Loucy (cell line): Measurements from ENCODE around the gene RAB6B.

Source experiments
- H2AFZ ChIP-seq: fragments of 200-600 bp; sonication (generic); 2 replicates; pipeline ENCODE4 v1.6.0; 2016; ENCODE audit warnings: antibody characterized with exemption, mild to moderate bottlenecking, low read length, moderate library complexity
- H3F3A ChIP-seq: fragments of 200-600 bp; 2 replicates; pipeline ENCODE4 v1.6.0; 2016; ENCODE audit warnings: antibody characterized with exemption, low read depth, mild to moderate bottlenecking
- H3K27me3 ChIP-seq: fragments of 200-600 bp; sonication (generic); 2 replicates; pipeline ENCODE4 v1.6.1; 2014; ENCODE audit warnings: low read length, mild to moderate bottlenecking; ENCODE audit not compliant: insufficient read depth, poor library complexity, severe bottlenecking
- H3K36me3 ChIP-seq: fragments of 200-600 bp; sonication (generic); 2 replicates; pipeline ENCODE4 v1.6.1; 2016; ENCODE audit warnings: low read length; ENCODE audit not compliant: insufficient read depth
- H3K4me1 ChIP-seq: fragments of 200-600 bp; sonication (generic); 2 replicates; pipeline ENCODE4 v1.5.1; 2014; ENCODE audit warnings: low read length, mild to moderate bottlenecking; ENCODE audit not compliant: insufficient read depth, poor library complexity, severe bottlenecking
- H3K4me2 ChIP-seq: fragments of 200-600 bp; sonication (generic); 2 replicates; pipeline ENCODE4 v1.6.0; 2014; ENCODE audit warnings: antibody characterized with exemption, low read length, low read depth, mild to moderate bottlenecking; ENCODE audit not compliant: poor library complexity, severe bottlenecking
- H3K4me3 ChIP-seq: fragments of 200-600 bp; sonication (generic); 2 replicates; pipeline ENCODE4 v1.5.1; 2014; ENCODE audit warnings: low read length, mild to moderate bottlenecking, mixed read lengths; ENCODE audit not compliant: poor library complexity, severe bottlenecking
- H3K79me2 ChIP-seq: fragments of 200-600 bp; sonication (generic); 2 replicates; pipeline ENCODE4 v1.6.1; 2014; ENCODE audit warnings: low read length; ENCODE audit not compliant: insufficient read depth
- H3K9ac ChIP-seq: fragments of 200-600 bp; sonication (generic); 2 replicates; pipeline ENCODE4 v1.6.0; 2014; ENCODE audit warnings: mild to moderate bottlenecking, low read depth, low read length, moderate library complexity; ENCODE audit not compliant: poor library complexity, severe bottlenecking
- H3K9me2 ChIP-seq: fragments of 200-600 bp; sonication (generic); replicated peaks from 2 replicates; pipeline ENCODE4 v1.6.1; 2016; ENCODE audit warnings: low read depth, low read length, mixed read lengths
- H3K9me3 ChIP-seq: fragments of 200-600 bp; sonication (generic); 2 replicates; pipeline ENCODE4 v1.6.1; 2014; ENCODE audit warnings: mild to moderate bottlenecking, antibody characterized with exemption, low read length, low read depth; ENCODE audit not compliant: insufficient read depth
- H4K20me1 ChIP-seq: fragments of 200-600 bp; sonication (generic); 2 replicates; pipeline ENCODE4 v1.6.0; 2014; ENCODE audit warnings: antibody characterized with exemption, low read length, mild to moderate bottlenecking; ENCODE audit not compliant: insufficient read depth, poor library complexity, severe bottlenecking
- EZH2phosphoT487 ChIP-seq: fragments of 200-600 bp; IDR thresholded peaks from 2 replicates; pipeline ENCODE4 v1.6.1; 2018; ENCODE audit warnings: antibody characterized with exemption, mild to moderate bottlenecking, moderate library complexity, borderline replicate concordance
- TF ChIP-seq, protein P1 (sequence below): fragments of 200-600 bp; sonication (generic); conservative IDR thresholded peaks from 2 replicates; pipeline ENCODE4 v1.5.1; 2014; ENCODE audit warnings: mild to moderate bottlenecking, antibody characterized with exemption, low read length

RAB6B gene

DNA sequence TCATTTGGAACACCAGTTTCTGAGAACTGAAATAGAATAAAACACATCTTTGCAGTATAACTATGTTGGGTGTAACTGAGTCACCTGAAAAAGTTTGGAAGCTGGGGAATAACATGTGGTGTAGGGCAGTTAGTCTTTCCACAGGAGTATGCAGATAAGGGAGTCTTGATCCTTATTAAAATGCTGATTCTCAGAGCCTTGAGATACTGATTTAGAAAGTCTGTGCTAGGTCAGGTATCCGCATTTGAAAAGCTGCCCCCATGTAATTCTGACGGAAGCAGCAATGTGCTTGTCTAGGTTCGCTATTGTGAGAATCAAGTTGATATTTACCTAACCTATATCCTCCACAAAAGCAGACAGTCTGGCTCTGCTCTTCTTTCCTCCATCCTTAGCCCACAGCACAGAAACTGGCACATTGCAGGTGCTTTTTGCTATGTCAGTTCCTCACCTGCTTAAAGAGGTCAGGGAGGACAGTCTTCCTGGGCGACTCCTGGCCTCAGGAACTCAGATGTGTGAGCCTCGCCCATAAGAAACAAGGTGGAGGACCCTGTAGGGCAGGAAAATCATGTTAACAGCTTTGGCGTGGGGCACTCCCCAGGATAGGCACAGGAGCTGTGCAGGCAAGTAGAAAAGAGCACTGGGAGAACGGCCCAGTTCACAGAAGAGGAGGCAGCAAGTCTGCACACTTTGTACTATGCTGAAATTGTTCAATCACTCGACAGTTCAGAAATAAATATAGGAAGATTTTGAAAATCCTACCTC lies 117.7 kb downstream of the RAB6B start:
- no peaks in the 10 kb centered on the region for H3K36me3 ChIP-seq
- no peak for TF ChIP-seq EZH2phosphoT487
- TF ChIP-seq, protein P1, sequence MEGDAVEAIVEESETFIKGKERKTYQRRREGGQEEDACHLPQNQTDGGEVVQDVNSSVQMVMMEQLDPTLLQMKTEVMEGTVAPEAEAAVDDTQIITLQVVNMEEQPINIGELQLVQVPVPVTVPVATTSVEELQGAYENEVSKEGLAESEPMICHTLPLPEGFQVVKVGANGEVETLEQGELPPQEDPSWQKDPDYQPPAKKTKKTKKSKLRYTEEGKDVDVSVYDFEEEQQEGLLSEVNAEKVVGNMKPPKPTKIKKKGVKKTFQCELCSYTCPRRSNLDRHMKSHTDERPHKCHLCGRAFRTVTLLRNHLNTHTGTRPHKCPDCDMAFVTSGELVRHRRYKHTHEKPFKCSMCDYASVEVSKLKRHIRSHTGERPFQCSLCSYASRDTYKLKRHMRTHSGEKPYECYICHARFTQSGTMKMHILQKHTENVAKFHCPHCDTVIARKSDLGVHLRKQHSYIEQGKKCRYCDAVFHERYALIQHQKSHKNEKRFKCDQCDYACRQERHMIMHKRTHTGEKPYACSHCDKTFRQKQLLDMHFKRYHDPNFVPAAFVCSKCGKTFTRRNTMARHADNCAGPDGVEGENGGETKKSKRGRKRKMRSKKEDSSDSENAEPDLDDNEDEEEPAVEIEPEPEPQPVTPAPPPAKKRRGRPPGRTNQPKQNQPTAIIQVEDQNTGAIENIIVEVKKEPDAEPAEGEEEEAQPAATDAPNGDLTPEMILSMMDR = no peak

DNA sequence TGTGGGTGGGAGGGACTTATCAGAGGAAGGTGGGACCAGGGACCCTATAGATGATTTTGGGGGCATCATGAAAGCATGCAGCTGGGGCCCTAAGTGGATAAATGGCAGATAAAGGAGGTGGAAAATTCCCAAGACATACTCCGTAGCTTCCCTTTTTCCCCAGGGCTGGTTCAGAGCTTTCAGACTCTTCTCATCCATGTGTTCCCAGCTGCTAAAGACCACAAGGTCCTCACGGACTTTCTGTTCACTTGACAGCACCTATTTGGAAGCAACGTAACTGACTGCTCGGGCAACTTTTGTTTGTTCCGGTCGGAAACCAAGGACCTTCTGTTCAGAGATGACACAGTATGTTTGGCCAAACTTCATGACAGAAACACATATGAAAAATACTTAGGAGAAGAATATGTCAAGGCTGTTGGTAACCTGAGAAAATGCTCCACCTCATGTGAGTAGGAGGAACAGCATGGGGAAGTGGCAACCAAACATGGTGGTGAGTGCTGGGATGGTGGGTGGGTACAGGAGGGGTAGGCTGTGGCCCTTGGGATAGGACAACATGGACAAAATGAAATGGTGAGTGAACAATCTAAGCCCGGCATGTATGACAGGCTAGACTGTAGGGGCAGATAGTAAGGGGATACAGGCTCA lies 118.8 kb downstream of the RAB6B start:
- no peak for TF ChIP-seq EZH2phosphoT487
- TF ChIP-seq, protein P1 = no peak
- H4K20me1 ChIP-seq = no peaks in the 10 kb centered on the region
- H3K4me3 ChIP-seq = no peak overlapping the region
- no peak overlapping the region for H3K9ac ChIP-seq
- no peaks in the 10 kb centered on the region for H3F3A ChIP-seq
- no peaks in the 10 kb centered on the region for H3K4me1 ChIP-seq
- H3K79me2 ChIP-seq = no peaks in the 10 kb centered on the region
- H3K4me2 ChIP-seq = no peak overlapping the region
- no peak overlapping the region for H2AFZ ChIP-seq
- H3K36me3 ChIP-seq = no peaks in the 10 kb centered on the region
- H3K27me3 ChIP-seq = no peaks in the 10 kb centered on the region
- no peaks in the 10 kb centered on the region for H3K9me2 ChIP-seq
- H3K9me3 ChIP-seq = no peaks in the 10 kb centered on the region

More for the DNA sequence above, 117.7 kb downstream of the RAB6B start:
- no peaks in the 10 kb centered on the region for H3K27me3 ChIP-seq
- no peaks in the 10 kb centered on the region for H4K20me1 ChIP-seq
- no peaks in the 10 kb centered on the region for H3K9me2 ChIP-seq
- no peak overlapping the region for H3K9ac ChIP-seq
- H3K4me2 ChIP-seq = no peak overlapping the region
- H3F3A ChIP-seq = no peaks in the 10 kb centered on the region
- H3K9me3 ChIP-seq = no peaks in the 10 kb centered on the region
- H3K4me1 ChIP-seq = no peaks in the 10 kb centered on the region
- no peak overlapping the region for H2AFZ ChIP-seq
- H3K79me2 ChIP-seq = no peaks in the 10 kb centered on the region
- H3K4me3 ChIP-seq = no peak overlapping the region

DNA sequence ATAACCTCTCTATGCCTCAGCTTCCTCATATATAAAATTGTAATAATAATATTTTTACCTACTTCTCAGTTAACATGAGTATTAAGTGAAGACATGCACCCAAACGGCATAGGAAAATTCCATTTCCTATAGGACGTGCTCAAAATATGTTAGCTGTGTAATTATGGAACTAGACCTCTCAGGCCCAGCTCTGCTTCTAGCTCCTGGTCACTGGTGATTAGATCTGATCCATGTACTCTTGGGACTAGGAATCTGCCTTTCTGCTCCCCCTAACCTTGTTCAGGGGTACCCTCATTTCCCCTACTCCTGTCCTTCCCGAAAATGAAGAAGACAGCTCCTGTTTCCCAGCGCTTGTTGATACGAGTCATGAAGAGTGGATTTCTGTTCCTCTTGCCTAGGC lies 119.8 kb downstream of the RAB6B start:
- Histone ChIP-seq H3F3A (no peaks in the 10 kb centered on the region), H3K36me3 (no peaks in the 10 kb centered on the region), H3K79me2 (no peaks in the 10 kb centered on the region), H3K9me2 (no peaks in the 10 kb centered on the region), H3K4me3 (no peak overlapping the region), H3K9ac (no peak overlapping the region), H3K4me1 (no peaks in the 10 kb centered on the region), H3K27me3 (no peaks in the 10 kb centered on the region), H3K9me3 (no peaks in the 10 kb centered on the region), H2AFZ (no peak overlapping the region), H4K20me1 (no peaks in the 10 kb centered on the region), H3K4me2 (no peak overlapping the region)
- TF ChIP-seq, protein P1 = no peak
- no peak for TF ChIP-seq EZH2phosphoT487
